DND-41 (cell line): Measurements from ENCODE around the gene E2F4.

ENCODE experiments used
- ATAC-seq: fragments of 200-7000 bp; cut with Tn5 transposase; 3 replicates; pipeline ENCODE4 v1.9.1; 2021; ENCODE audit warnings: low read depth; ENCODE audit not compliant: insufficient read depth
- DNase-seq: peaks from one replicate; pipeline ENCODE4 v3.0.0-alpha.2; 2020
- H2AFZ ChIP-seq: 2 replicates; pipeline ENCODE4 v1.6.0; 2012; ENCODE audit warnings: low read depth, low read length
- H3K27ac ChIP-seq: 2 replicates; pipeline ENCODE4 v1.5.1; 2012; ENCODE audit warnings: low read length, inconsistent platforms
- H3K27me3 ChIP-seq: fragments of 200-600 bp; sonication (generic); 2 replicates; pipeline ENCODE4 v1.6.0; 2012; ENCODE audit warnings: low read length, mild to moderate bottlenecking, inconsistent platforms; ENCODE audit not compliant: insufficient read depth, poor library complexity
- H3K36me3 ChIP-seq: 2 replicates; pipeline ENCODE4 v1.5.1; 2012; ENCODE audit warnings: low read length, inconsistent platforms; ENCODE audit not compliant: insufficient read depth
- H3K4me1 ChIP-seq: 2 replicates; pipeline ENCODE4 v1.5.1; 2012; ENCODE audit warnings: mild to moderate bottlenecking, low read length; ENCODE audit not compliant: insufficient read depth
- H3K4me2 ChIP-seq: 2 replicates; pipeline ENCODE4 v1.6.0; 2012; ENCODE audit warnings: mild to moderate bottlenecking, moderate library complexity, low read length, inconsistent platforms; ENCODE audit not compliant: insufficient read depth
- H3K4me3 ChIP-seq, 2 experiments: fragments of 200-600 bp in 1 of 2; shearing (Covaris generic) in 1 of 2; 2 replicates each; pipeline ENCODE4 v1.5.1; 2012 to 2016; ENCODE audit warnings: inconsistent platforms in 2 of 2, low read length in 2 of 2, mild to moderate bottlenecking in 2 of 2, low read depth in 1 of 2, moderate library complexity in 1 of 2
- H3K79me2 ChIP-seq: 2 replicates; pipeline ENCODE4 v1.6.0; 2012; ENCODE audit warnings: low read length, inconsistent platforms; ENCODE audit not compliant: insufficient read depth
- H3K9ac ChIP-seq: 2 replicates; pipeline ENCODE4 v1.6.0; 2012; ENCODE audit warnings: low read depth, mild to moderate bottlenecking, inconsistent platforms, low read length, moderate library complexity
- H3K9me3 ChIP-seq: 2 replicates; pipeline ENCODE4 v1.5.1; 2012; ENCODE audit warnings: low read length, moderate library complexity, mild to moderate bottlenecking, inconsistent platforms; ENCODE audit not compliant: insufficient read depth, severe bottlenecking
- H4K20me1 ChIP-seq: 2 replicates; pipeline ENCODE4 v1.6.0; 2012; ENCODE audit warnings: low read length; ENCODE audit not compliant: insufficient read depth
- CTCF ChIP-seq: IDR thresholded peaks from 2 replicates; pipeline ENCODE4 v1.5.1; 2012; ENCODE audit warnings: borderline replicate concordance, low read length, moderate library complexity, mild to moderate bottlenecking; ENCODE audit not compliant: poor library complexity, severe bottlenecking; ENCODE audit errors: extremely low read depth
- EZH2 ChIP-seq: IDR thresholded peaks from 3 replicates; pipeline ENCODE4 v1.6.1; 2012; ENCODE audit warnings: borderline replicate concordance, low read depth, mild to moderate bottlenecking, moderate library complexity, low read length, inconsistent platforms; ENCODE audit not compliant: severe bottlenecking

E2F4 gene

GRCh38 chr16:67199808-67200198 is 7.8 kb downstream of the E2F4 start:
- TF ChIP-seq EZH2 (no peak), CTCF (no peak)
- no peak overlapping the region for H3K9ac ChIP-seq
- ATAC-seq = no peak

GRCh38 chr16:67200491-67200890 is 8.5 kb downstream of the E2F4 start:
- H2AFZ ChIP-seq = no peak overlapping the region
- H3K27me3 ChIP-seq = no peaks in the 10 kb centered on the region
- no peak for ATAC-seq
- H3K79me2 ChIP-seq = peaks cover 1% of the 10 kb centered on the region
- H3K9me3 ChIP-seq = no peaks in the 10 kb centered on the region
- DNase-seq = no peak
- H4K20me1 ChIP-seq = peaks cover 31% of the 10 kb centered on the region
- H3K4me3 ChIP-seq = no peak overlapping the region
- TF ChIP-seq EZH2 = no peak
- no peak for TF ChIP-seq CTCF
- no peak overlapping the region for H3K4me2 ChIP-seq
- H3K9ac ChIP-seq = no peak overlapping the region
- peaks cover 82% of the 10 kb centered on the region for H3K36me3 ChIP-seq
- H3K4me1 ChIP-seq = no peaks in the 10 kb centered on the region; the same call in 1 of the 2 replicates
- no peak overlapping the region for H3K27ac ChIP-seq

More at GRCh38 chr16:67199808-67200198, 7.8 kb downstream of the E2F4 start:
- Histone ChIP-seq H3K4me1 (no peaks in the 10 kb centered on the region; the same call in none of the 2 replicates), H3K27ac (no peak overlapping the region), H3K9me3 (no peaks in the 10 kb centered on the region), H3K4me2 (no peak overlapping the region), H3K4me3 (no peak overlapping the region), H3K27me3 (no peaks in the 10 kb centered on the region), H3K79me2 (peaks cover 4% of the 10 kb centered on the region), H2AFZ (no peak overlapping the region), H4K20me1 (peaks cover 31% of the 10 kb centered on the region), H3K36me3 (peaks cover 89% of the 10 kb centered on the region)
- no peak for DNase-seq

DNA sequence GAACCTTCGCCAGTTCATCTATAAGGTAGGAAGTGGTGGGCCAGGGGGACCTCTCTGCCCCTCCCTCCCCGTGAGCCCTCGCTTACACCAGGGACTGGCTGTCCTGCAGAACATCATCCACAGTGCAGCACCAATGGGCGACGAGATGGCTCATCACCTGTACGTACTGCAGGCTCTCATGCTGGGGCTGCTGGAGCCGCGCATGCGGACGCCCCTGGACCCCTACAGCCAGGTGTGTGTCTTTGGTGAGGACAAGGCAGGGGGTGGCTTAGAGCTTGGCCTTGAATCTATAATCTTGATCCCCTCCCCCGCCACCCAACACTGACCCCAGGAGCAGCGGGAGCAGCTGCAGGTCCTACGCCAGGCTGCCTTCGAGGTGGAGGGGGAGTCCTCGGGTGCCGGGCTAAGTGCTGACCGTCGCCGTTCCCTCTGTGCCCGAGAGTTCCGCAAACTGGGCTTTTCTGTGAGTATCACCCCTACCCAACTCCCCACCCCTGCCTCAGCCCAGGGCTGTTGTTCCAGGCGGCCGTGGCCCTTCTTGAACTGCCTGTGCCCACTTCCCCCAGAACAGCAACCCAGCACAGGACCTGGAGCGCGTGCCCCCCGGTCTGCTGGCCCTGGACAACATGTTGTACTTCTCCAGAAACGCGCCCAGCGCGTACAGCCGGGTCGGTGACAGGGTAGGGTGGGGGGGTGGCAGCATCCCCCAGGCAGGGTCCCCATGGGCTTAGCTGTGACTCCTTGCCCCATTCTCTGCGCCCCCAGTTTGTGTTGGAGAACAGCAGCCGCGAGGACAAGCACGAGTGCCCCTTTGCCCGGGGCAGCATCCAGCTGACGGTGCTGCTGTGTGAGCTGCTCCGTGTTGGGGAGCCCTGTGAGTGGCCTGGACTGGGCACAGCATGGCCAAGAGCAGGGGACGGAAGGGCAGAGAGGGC is 9.7 kb downstream of the E2F4 start:
- Histone ChIP-seq H3K79me2 (no peaks in the 10 kb centered on the region), H3K9me3 (no peaks in the 10 kb centered on the region), H3K36me3 (peaks cover 76% of the 10 kb centered on the region), H3K27me3 (no peaks in the 10 kb centered on the region), H3K4me2 (no peak overlapping the region), H4K20me1 (peaks cover 30% of the 10 kb centered on the region), H3K4me3 (no peak overlapping the region), H3K4me1 (no peaks in the 10 kb centered on the region; the same call in 1 of the 2 replicates), H3K9ac (no peak overlapping the region), H2AFZ (no peak overlapping the region), H3K27ac (no peak overlapping the region)
- no peak for DNase-seq
- no peak for ATAC-seq
- no peak for TF ChIP-seq EZH2
- TF ChIP-seq CTCF = no peak
